Left lung (tissue), 10 donors: ENCODE data around the gene FAM3C. TPM values are rescaled to one million over a fixed set of nuclear protein-coding genes. Genes with fewer than 3 reads are reported as not detected.

Source experiments
- ATAC-seq: fragments of 200-7000 bp; cut with Tn5 transposase; one replicate; pipeline ENCODE4 v1.9.1; 2020; ENCODE audit warnings: moderate library complexity
- DNase-seq, 4 donors: peaks; one replicate each; pipeline ENCODE4 v3.0.0-alpha.2; 2013 to 2020
- H3K27ac ChIP-seq, 2 donors: fragments of 200-600 bp; sonication (generic) in 1 of 2; one replicate each; pipeline versions ENCODE4 v1.5.0 to v1.8.0; 2020 to 2021
- H3K27me3 ChIP-seq, 2 donors: fragments of 200-600 bp; sonication (generic) in 1 of 2; one replicate each; pipeline versions ENCODE4 v1.5.0 to v1.8.0; 2020 to 2021
- H3K36me3 ChIP-seq, 2 donors: fragments of 200-600 bp; sonication (generic) in 1 of 2; one replicate each; pipeline versions ENCODE4 v1.5.0 to v1.8.0; 2020 to 2021
- H3K4me1 ChIP-seq, 2 donors: fragments of 200-600 bp; one replicate each; pipeline ENCODE4 v1.8.0; 2021
- H3K4me3 ChIP-seq, 2 donors: fragments of 200-600 bp; sonication (generic) in 1 of 2; one replicate each; pipeline versions ENCODE4 v1.5.0 to v1.8.0; 2020 to 2021; ENCODE audit warnings: mild to moderate bottlenecking in 1 of 2
- H3K9me3 ChIP-seq, 2 donors: fragments of 200-600 bp; sonication (generic) in 1 of 2; one replicate each; pipeline versions ENCODE4 v1.5.0 to v1.8.0; 2020 to 2021
- CTCF ChIP-seq, 2 donors: fragments of 200-600 bp; sonication (generic) in 1 of 2; IDR thresholded peaks; one replicate each; pipeline versions ENCODE4 v1.5.0 to v1.8.0; 2021; ENCODE audit warnings: antibody characterized with exemption in 2 of 2
- intact Hi-C, 2 donors: fragments of 100-400 bp; cut with DNase I; formaldehyde crosslinking; loops; one replicate each; pipeline versions ENCODE4 v1.11.2 to v1.14.2; 2022
- polyA plus RNA-seq, 6 donors: library from polyadenylated mRNA; unstranded; fragments of 120-200 nt; gene quantifications; one replicate each; pipeline ENCODE4 v1.2.1, GENCODE V29; 2013; ENCODE audit not compliant: insufficient read length in 6 of 6
- total RNA-seq, 2 donors: library from RNA; stranded (reverse); fragmentation: NEBNext Ultra II Directional; extraction: Animal tissue kit (Norgen Biotek cat#: 25700); gene quantifications; one replicate each; pipeline ENCODE4 v1.2.1, GENCODE V29; 2021
- donor health status: DM: no; HTN: yes; CAD: no.
- donor health status: DM: no; HTN: no; CAD: no.

FAM3C gene
- total and polyA plus RNA-seq, 8 donors: 44.1 to 78.4 (median 70.1) TPM

- no peak for DNase-seq
- Histone ChIP-seq H3K9me3 (no peaks in the 10 kb centered on the region), H3K4me3 (no peak overlapping the region), H3K4me1 (no peaks in the 10 kb centered on the region), H3K36me3 (peaks cover 0 to 18% of the 10 kb centered on the region in 2 donors), H3K27ac (no peak overlapping the region), H3K27me3 (no peaks in the 10 kb centered on the region)
- intact Hi-C loops: no loop called here
- ATAC-seq: no peak
- no peak for TF ChIP-seq CTCF (IDR thresholded peaks at IDR 0.05)
Measured at GRCh38 chr7:121344093-121344492, 52.0 kb downstream of the FAM3C start.

- DNase-seq: no peak
- ATAC-seq: no peak
- Histone ChIP-seq H3K4me1 (no peaks in the 10 kb centered on the region), H3K27ac (no peak overlapping the region), H3K9me3 (no peaks in the 10 kb centered on the region), H3K36me3 (peaks cover 0 to 18% of the 10 kb centered on the region in 2 donors), H3K4me3 (no peak overlapping the region), H3K27me3 (no peaks in the 10 kb centered on the region)
- no peak for TF ChIP-seq CTCF (IDR thresholded peaks at IDR 0.05)
- intact Hi-C loops: no loop called here
Measured at GRCh38 chr7:121343302-121343701, 52.8 kb downstream of the FAM3C start.

- H3K27ac ChIP-seq: no peak overlapping the region
- TF ChIP-seq CTCF (IDR thresholded peaks at IDR 0.05): no peak
- DNase-seq (no peak), ATAC-seq (no peak)
- no peaks in the 10 kb centered on the region for H3K4me1 ChIP-seq
- no peaks in the 10 kb centered on the region for H3K9me3 ChIP-seq
- intact Hi-C loops: no loop called here
- no peaks in the 10 kb centered on the region for H3K27me3 ChIP-seq
- no peak overlapping the region for H3K4me3 ChIP-seq
- H3K36me3 ChIP-seq: peaks cover 0 to 18% of the 10 kb centered on the region in 2 donors
Measured at GRCh38 chr7:121342631-121343030, 53.5 kb downstream of the FAM3C start.

GRCh38 chr7:121341933-121342332 is 54.2 kb downstream of the FAM3C start:
- Histone ChIP-seq H3K27ac (no peak overlapping the region), H3K36me3 (peaks cover 0 to 15% of the 10 kb centered on the region in 2 donors), H3K4me3 (no peak overlapping the region), H3K9me3 (no peaks in the 10 kb centered on the region), H3K27me3 (no peaks in the 10 kb centered on the region), H3K4me1 (no peaks in the 10 kb centered on the region)
- ATAC-seq (no peak), DNase-seq (no peak)
- no peak for TF ChIP-seq CTCF (IDR thresholded peaks at IDR 0.05)
- intact Hi-C loops: no loop called here

GRCh38 chr7:121339082-121339481 is 57.0 kb downstream of the FAM3C start:
- Histone ChIP-seq H3K36me3 (peaks cover 0 to 6% of the 10 kb centered on the region in 2 donors), H3K27ac (no peak overlapping the region), H3K9me3 (no peaks in the 10 kb centered on the region), H3K4me1 (no peaks in the 10 kb centered on the region), H3K4me3 (no peak overlapping the region), H3K27me3 (peaks cover 15 to 17% of the 10 kb centered on the region in 2 donors)
- intact Hi-C loops: no loop called here
- DNase-seq (no peak), ATAC-seq (no peak)
- TF ChIP-seq CTCF (IDR thresholded peaks at IDR 0.05): no peak
